ENCODE results near the gene PBRM1.

DNA sequence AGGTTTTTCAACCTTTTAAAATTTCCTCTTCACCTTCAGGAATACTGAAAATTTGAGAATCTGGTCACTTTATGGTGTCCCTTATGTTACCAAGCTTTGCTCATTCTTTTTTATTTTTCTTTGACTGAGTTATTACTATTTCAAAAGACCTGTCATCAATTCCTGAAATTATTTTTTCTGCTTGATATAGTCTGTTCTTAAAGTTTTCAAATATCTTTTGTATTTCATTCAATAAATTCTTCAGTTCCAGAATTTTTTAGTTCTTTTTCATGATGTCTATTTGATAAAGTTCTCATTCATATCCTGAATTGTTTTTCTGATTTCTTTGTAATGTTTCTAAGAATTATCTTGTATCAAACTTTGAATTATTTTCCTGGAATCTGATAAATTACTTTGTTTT, 85.5 kb downstream of the PBRM1 start:
- TF ChIP-seq, protein P1, sequence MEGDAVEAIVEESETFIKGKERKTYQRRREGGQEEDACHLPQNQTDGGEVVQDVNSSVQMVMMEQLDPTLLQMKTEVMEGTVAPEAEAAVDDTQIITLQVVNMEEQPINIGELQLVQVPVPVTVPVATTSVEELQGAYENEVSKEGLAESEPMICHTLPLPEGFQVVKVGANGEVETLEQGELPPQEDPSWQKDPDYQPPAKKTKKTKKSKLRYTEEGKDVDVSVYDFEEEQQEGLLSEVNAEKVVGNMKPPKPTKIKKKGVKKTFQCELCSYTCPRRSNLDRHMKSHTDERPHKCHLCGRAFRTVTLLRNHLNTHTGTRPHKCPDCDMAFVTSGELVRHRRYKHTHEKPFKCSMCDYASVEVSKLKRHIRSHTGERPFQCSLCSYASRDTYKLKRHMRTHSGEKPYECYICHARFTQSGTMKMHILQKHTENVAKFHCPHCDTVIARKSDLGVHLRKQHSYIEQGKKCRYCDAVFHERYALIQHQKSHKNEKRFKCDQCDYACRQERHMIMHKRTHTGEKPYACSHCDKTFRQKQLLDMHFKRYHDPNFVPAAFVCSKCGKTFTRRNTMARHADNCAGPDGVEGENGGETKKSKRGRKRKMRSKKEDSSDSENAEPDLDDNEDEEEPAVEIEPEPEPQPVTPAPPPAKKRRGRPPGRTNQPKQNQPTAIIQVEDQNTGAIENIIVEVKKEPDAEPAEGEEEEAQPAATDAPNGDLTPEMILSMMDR (IDR thresholded peaks at IDR 0.05): no peak
- no peak for TF ChIP-seq POLR2A (IDR thresholded peaks at IDR 0.05)
